AG04449 (cell line): Measurements from ENCODE around the gene SMPD3.

Experiments
- CTCF ChIA-PET: fragments of 350-600 bp; formaldehyde crosslinking; extraction: SDS; loops from one replicate; lab custom pipeline; 2021; ENCODE audit warnings: antibody characterized with exemption; lab: Yijun Ruan, JAX
- POLR2A ChIA-PET: fragments of 400-600, 350-600 bp; formaldehyde crosslinking; extraction: SDS; loops from one replicate; lab custom pipeline; 2020; ENCODE audit warnings: antibody characterized with exemption, inconsistent platforms; lab: Yijun Ruan, JAX
- DNase-seq: peaks from one replicate; pipeline ENCODE4 v3.0.0-alpha.2; 2010; ENCODE audit warnings: low read depth, low spot score
- H3K4me3 ChIP-seq: 2 replicates; pipeline ENCODE4 v1.5.1; 2011; ENCODE audit warnings: low read depth, mild to moderate bottlenecking, control low read depth, low read length
- CTCF ChIP-seq: IDR thresholded peaks from one replicate; pipeline ENCODE4 v1.5.1; 2011; ENCODE audit warnings: mild to moderate bottlenecking, moderate library complexity, low read length, control low read depth, inconsistent platforms; ENCODE audit not compliant: insufficient read depth; ENCODE audit errors: missing control alignments

The SMPD3 gene

DNA sequence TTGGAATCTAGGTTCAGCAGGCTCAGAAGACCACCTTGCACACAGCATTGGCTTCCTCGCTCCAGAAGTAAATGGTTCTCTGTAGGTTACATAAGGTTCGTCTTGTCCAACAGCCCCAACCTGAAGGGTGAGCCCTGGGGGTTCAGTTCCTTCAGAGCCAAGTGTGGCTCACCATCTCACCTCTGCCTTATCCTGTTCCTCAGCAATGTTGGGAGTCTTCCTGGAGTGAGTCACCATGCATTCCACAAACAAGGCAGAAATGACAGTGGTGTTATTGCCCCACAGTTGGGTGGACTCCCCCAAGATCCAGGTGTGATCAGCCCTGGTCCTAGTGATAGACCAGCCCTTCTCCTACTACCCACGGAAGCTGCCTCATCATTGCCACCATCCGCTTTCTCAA, 26.8 kb upstream of the SMPD3 start:
- ChIA-PET CTCF (interaction anchor here (1.3 kb wide), 1 partner anchor 35 kb away, joined by 4 read pairs; no protein-coding TSS in a partner anchor), POLR2A (no interaction called here)
- no peak overlapping the region for H3K4me3 ChIP-seq
- no peak for TF ChIP-seq CTCF
- no peak for DNase-seq

- POLR2A ChIA-PET = no interaction called here
- CTCF ChIA-PET = interaction anchor here (1.1 kb wide), 1 partner anchor 10 kb away, joined by 3 read pairs; no protein-coding TSS in a partner anchor
Observed at GRCh38 chr16:68473358-68474070, 25.2 kb upstream of the SMPD3 start.

DNA sequence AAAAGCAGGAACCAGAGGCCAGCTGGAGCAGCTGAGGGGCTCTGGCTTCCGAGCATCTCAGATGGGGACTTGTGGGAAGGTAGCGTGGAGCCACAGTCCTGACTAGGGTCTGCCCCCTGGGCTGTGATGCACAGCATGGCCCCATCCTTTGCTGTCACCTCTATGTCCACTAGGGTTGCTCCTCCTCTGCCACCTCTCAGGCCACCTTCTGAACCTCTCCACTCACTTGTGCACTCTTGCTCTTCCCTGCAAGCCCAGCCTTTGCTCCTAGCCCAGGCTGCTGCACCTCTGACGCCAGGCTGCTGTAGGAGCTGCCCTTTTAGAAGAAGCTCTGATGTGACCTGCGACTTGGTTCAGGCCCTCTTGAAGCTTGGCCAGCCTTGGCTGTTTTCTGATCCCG, 24.3 kb upstream of the SMPD3 start:
- ChIA-PET CTCF (interaction anchor here (1.1 kb wide), 1 partner anchor 11 kb away, joined by 3 read pairs; no protein-coding TSS in a partner anchor), POLR2A (no interaction called here)
- DNase-seq = no peak

More at GRCh38 chr16:68473358-68474070, 25.2 kb upstream of the SMPD3 start:
- H3K4me3 ChIP-seq = no peak overlapping the region
- TF ChIP-seq CTCF = no peak
- DNase-seq = no peak

DNA sequence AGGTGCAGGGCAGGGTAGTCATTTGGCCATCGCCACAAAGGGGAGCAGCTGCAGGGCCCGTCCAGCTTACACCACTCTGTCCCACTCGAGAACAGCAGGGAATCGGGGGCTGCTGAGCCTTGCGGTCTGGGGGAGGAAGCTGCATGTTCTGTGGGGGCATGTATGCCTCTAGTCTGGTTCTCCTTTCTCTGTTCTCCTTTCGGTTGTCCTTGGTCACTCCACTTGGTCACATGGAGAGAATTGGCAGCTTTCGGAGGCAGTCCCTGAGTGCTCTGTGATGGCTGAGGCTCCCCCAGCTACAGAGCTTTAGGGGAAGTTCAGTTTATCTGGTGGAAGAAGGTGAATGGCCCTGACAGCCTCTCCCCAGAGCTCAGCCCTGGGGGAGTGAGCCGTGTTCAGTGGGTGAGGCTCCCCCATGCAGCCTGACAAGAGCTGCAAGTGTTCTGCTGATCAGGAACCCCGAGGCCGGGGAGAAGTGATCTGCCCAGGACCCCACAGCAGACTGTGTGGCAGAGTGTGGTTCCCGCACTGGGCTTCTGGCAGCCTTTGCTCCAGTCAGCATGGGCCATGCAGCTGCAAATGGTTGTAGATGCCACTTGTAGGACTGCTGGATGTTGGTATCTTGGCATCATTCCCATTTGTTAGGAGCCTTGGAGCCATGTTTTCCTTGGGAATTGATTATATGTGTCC, 22.3 kb upstream of the SMPD3 start:
- no peak overlapping the region for H3K4me3 ChIP-seq
- no peak for DNase-seq
- CTCF ChIA-PET = interaction anchor here (2.3 kb wide), 1 partner anchor 50 kb away, joined by 6 read pairs; no protein-coding TSS in a partner anchor
- no peak for TF ChIP-seq CTCF
- POLR2A ChIA-PET = no interaction called here

More for the DNA sequence above, 24.3 kb upstream of the SMPD3 start:
- H3K4me3 ChIP-seq = no peak overlapping the region
- TF ChIP-seq CTCF = no peak

GRCh38 chr16:68469796-68470460, 21.6 kb upstream of the SMPD3 start:
- no peak for TF ChIP-seq CTCF
- no peak for DNase-seq
- ChIA-PET POLR2A (no interaction called here), CTCF (interaction anchor here (2.3 kb wide), 1 partner anchor 51 kb away, joined by 6 read pairs; no protein-coding TSS in a partner anchor)
- no peak overlapping the region for H3K4me3 ChIP-seq
